ENCODE measurements around the gene PTPRB. TPM values are rescaled to one million over a fixed set of nuclear protein-coding genes. Genes with fewer than 3 reads are reported as not detected.
A peak's percentile ranks its signal among the peaks of the same experiment; 100 is the strongest.

Gene PTPRB
- total RNA-seq, 2 experiments from 2014 or later: not detected

DNA sequence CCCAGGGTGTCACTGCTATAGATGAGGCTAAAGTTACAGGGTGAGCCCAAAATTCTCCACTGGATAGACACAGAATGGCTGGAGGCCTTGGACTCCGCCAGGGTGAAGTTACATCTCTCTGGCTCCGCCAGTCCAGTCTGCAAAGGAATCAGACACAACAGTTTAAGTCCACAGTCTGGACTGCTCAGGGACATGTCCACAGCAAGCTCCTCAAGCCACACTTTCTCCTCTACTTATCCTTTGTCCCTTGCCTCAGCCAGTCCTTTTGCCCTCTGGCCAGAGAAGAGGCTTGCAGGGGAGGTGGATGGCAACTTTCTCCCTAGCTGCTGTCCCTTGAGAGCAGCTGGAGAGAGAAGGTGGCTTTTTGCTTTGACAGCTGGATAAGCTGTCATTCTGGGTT is 28.0 kb downstream of the PTPRB start:
- Mint-ChIP-seq H3K9me3 (ENCODE audit: insufficient read depth) (no peaks in the 10 kb centered on the region), H3K27me3 (ENCODE audit: low read depth) (peaks cover 31% of the 10 kb centered on the region)
- CTCF ChIA-PET: no interaction called here

DNA sequence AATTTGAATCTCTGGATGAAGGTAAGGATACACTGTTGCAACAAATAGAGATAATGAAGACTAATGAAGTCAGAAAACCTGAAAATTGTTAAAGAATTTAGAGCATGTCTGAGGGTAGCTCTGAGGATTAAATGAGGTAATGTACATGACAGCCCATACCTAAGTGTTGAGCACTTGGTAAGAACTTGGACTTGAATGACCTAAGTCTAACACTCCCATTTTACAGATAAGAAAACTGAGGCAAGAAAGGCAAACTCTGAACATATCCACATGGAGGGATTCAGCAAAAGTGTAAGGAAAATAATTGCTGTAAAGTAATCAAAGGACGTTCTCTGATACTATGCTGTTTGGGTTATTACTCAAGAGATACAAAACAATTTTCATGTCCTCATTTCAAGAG is 29.0 kb downstream of the PTPRB start:
- Mint-ChIP-seq H3K4me3 (no peak overlapping the region), H3K27me3 (ENCODE audit: low read depth) (peaks cover 31% of the 10 kb centered on the region), H3K27ac (no peak overlapping the region), H3K4me1 (ENCODE audit: low read depth) (peaks cover 3% of the 10 kb centered on the region), H3K36me3 (ENCODE audit: low read depth) (no peaks in the 10 kb centered on the region), H3K9me3 (ENCODE audit: insufficient read depth) (no peaks in the 10 kb centered on the region)
- CTCF ChIA-PET: no interaction called here
- POLR2A ChIA-PET: no interaction called here
- DNase-seq (no peak), ATAC-seq (no peak)

More for the DNA sequence above, 28.0 kb downstream of the PTPRB start:
- Mint-ChIP-seq H3K27ac (no peak overlapping the region), H3K4me3 (peak overlapping the region; percentile 32), H3K4me1 (ENCODE audit: low read depth) (peaks cover 3% of the 10 kb centered on the region), H3K36me3 (ENCODE audit: low read depth) (no peaks in the 10 kb centered on the region)
- POLR2A ChIA-PET: no interaction called here
- no peak for ATAC-seq
- no peak for DNase-seq

DNA sequence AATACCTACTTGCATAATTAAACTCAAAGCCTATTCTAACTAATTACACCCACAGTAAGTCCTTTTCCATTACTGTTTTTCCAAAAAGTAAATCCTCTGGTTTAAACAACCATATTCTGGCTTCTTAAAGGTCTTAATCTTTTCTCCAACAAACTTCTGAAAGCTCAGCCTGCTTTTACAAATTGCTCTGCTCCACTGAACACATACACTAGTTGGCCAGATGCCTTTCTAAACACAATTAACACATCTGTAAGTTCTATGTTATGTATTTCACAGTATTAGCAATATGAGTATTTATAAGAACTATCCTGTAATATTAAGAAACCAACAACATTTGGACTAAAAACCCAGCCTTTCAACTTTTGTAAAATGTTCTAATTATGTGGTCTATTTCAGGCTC is 30.1 kb downstream of the PTPRB start:
- H3K27ac Mint-ChIP-seq: no peak overlapping the region
- DNase-seq (no peak), ATAC-seq (no peak)
- POLR2A ChIA-PET: no interaction called here
- no peaks in the 10 kb centered on the region for H3K9me3 Mint-ChIP-seq (ENCODE audit: insufficient read depth)
- H3K4me3 Mint-ChIP-seq: no peak overlapping the region
- H3K4me1 Mint-ChIP-seq (ENCODE audit: low read depth): peaks cover 3% of the 10 kb centered on the region
- peaks cover 31% of the 10 kb centered on the region for H3K27me3 Mint-ChIP-seq (ENCODE audit: low read depth)
- no peaks in the 10 kb centered on the region for H3K36me3 Mint-ChIP-seq (ENCODE audit: low read depth)
- CTCF ChIA-PET: interaction anchor here (1.5 kb wide), 1 partner anchor 17 kb away, joined by 3 read pairs; no protein-coding TSS in a partner anchor

DNA sequence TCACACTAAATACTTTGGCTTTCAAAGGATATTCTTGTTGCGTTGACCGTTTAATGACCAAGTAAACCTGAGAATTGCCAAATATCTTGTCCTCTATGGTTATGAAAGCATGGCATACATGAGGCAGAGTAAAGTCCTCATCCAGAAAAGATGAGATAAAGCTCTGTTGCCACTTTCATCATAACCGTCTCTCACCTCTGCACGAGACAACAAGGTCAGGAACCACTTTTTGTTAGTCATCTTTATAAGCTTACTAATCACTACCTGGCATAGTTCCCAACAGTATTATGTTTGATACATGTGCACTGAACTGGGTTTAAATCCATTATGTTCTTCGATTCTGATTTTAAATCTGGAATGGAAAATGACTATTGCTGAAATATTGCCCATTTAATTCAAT is 31.3 kb downstream of the PTPRB start:
- Mint-ChIP-seq H3K4me1 (ENCODE audit: low read depth) (peaks cover 3% of the 10 kb centered on the region), H3K27me3 (ENCODE audit: low read depth) (peaks cover 24% of the 10 kb centered on the region), H3K4me3 (no peak overlapping the region), H3K9me3 (ENCODE audit: insufficient read depth) (no peaks in the 10 kb centered on the region), H3K27ac (no peak overlapping the region), H3K36me3 (ENCODE audit: low read depth) (no peaks in the 10 kb centered on the region)
- POLR2A ChIA-PET: no interaction called here
- CTCF ChIA-PET: interaction anchor here (1.5 kb wide), 1 partner anchor 16 kb away, joined by 3 read pairs; no protein-coding TSS in a partner anchor
- ATAC-seq: no peak
- DNase-seq: no peak

DNA sequence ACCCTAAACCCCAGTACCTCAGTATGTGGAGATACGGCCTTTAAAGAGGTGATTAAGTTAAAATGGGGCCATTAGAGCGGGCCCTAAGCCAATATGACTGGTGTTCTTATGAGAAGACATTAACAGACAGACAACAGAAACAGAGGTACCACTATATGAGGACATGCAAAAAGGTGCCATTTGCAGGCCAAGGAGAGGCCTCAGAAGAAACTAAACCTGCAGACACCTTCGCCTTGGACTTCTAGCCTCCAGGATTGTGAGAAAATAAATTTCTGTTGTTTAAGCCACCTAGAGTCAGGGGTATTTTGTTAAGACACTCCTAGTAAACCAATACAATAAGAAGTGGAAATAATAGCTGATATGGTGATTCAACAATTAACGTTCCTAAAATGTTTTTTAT is 32.6 kb downstream of the PTPRB start:
- Mint-ChIP-seq H3K27ac (no peak overlapping the region), H3K4me3 (no peak overlapping the region), H3K27me3 (ENCODE audit: low read depth) (peaks cover 17% of the 10 kb centered on the region), H3K4me1 (ENCODE audit: low read depth) (no peaks in the 10 kb centered on the region), H3K9me3 (ENCODE audit: insufficient read depth) (no peaks in the 10 kb centered on the region), H3K36me3 (ENCODE audit: low read depth) (no peaks in the 10 kb centered on the region)
- CTCF ChIA-PET: interaction anchor here (1.2 kb wide), 1 partner anchor 15 kb away, joined by 3 read pairs; no protein-coding TSS in a partner anchor
- no peak for ATAC-seq
- POLR2A ChIA-PET: no interaction called here
- no peak for DNase-seq

DNA sequence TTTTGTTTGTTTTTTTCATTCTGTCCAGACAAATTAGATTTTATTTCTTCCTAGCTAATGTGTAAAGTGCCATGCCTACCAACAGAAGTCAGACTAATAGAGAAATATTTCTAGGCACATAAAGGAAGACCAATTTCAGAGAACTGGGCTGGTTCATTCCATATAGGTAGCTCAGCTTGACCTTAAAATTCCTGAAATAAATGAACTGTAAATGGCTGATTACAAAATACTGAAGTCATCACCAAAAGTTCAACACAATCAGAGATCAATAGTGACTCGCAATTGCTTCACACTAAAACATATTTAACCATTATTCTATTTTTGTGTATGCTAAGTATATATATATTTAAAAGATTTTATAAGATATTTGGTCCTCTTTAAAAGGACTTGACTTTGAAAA is 34.2 kb downstream of the PTPRB start:
- H3K4me1 Mint-ChIP-seq (ENCODE audit: low read depth): no peaks in the 10 kb centered on the region
- no peak for ATAC-seq
- H3K27ac Mint-ChIP-seq: no peak overlapping the region
- DNase-seq: no peak
- CTCF ChIA-PET: no interaction called here
- POLR2A ChIA-PET: no interaction called here
- no peaks in the 10 kb centered on the region for H3K36me3 Mint-ChIP-seq (ENCODE audit: low read depth)
- peaks cover 5% of the 10 kb centered on the region for H3K27me3 Mint-ChIP-seq (ENCODE audit: low read depth)
- no peak overlapping the region for H3K4me3 Mint-ChIP-seq
- H3K9me3 Mint-ChIP-seq (ENCODE audit: insufficient read depth): no peaks in the 10 kb centered on the region

DNA sequence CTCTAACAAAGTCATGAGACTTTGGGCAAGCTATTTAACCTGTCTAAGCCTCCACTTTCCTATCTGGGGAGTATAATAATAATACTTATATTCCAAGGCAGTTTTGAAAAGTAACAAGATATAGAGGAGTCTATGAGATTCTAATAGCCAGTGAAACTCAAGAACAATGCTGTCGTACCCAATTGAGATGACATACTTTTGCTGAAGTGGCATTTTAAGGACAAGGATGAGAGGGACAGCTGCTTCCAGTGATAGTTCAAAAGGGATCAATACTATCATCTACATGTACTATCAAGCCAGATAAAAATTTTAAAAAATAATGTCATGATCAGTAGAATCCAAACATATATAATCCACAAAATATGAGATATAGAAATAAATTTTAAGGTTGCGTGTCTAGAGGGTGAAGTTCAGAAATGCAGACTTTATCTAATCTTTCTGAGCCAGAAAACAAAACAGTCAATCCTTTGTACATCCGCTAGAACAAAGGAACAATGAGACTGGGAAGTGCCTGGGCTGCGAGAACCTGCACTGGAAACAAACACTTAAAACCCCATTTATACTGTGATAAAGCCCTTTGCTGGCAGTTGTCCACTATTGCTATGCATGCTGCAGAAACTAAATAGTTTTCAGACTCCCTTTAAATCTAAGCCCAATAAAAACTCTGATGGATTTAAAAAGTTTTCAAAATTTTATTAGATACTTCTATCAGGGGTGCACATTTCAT is 38.6 kb downstream of the PTPRB start:
- H3K27me3 Mint-ChIP-seq (ENCODE audit: low read depth): no peaks in the 10 kb centered on the region
- POLR2A ChIA-PET: no interaction called here
- CTCF ChIA-PET: no interaction called here
- H3K4me1 Mint-ChIP-seq (ENCODE audit: low read depth): no peaks in the 10 kb centered on the region
- no peaks in the 10 kb centered on the region for H3K36me3 Mint-ChIP-seq (ENCODE audit: low read depth)
- no peaks in the 10 kb centered on the region for H3K9me3 Mint-ChIP-seq (ENCODE audit: insufficient read depth)
- ATAC-seq (no peak), DNase-seq (no peak)
- no peak overlapping the region for H3K4me3 Mint-ChIP-seq
- H3K27ac Mint-ChIP-seq: no peak overlapping the region

DNA sequence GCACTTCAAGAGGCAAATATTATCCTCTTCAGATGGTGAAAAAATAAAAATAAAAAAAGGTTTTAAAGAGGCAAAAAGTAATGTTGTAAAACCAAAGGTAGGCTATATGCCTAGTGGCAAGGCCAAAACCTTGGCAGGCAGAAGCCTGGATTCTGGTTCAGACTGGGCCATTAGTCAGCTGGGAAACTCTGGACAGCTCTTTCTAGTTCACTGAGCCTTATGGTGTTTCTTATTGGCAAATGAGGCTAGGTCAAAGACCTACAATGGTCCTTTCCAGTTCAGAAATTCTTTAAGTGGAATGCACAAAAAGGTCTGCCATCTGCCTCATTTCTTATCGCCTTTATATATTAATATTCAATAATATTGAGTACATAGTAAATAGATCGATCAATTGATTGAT is 44.6 kb downstream of the PTPRB start:
- no peak for ATAC-seq
- H3K9me3 Mint-ChIP-seq (ENCODE audit: insufficient read depth): no peaks in the 10 kb centered on the region
- H3K4me3 Mint-ChIP-seq: no peak overlapping the region
- H3K36me3 Mint-ChIP-seq (ENCODE audit: low read depth): no peaks in the 10 kb centered on the region
- CTCF ChIA-PET: no interaction called here
- H3K27me3 Mint-ChIP-seq (ENCODE audit: low read depth): peaks cover 3% of the 10 kb centered on the region
- POLR2A ChIA-PET: no interaction called here
- DNase-seq: no peak
- H3K4me1 Mint-ChIP-seq (ENCODE audit: low read depth): no peaks in the 10 kb centered on the region
- H3K27ac Mint-ChIP-seq: no peak overlapping the region

DNA sequence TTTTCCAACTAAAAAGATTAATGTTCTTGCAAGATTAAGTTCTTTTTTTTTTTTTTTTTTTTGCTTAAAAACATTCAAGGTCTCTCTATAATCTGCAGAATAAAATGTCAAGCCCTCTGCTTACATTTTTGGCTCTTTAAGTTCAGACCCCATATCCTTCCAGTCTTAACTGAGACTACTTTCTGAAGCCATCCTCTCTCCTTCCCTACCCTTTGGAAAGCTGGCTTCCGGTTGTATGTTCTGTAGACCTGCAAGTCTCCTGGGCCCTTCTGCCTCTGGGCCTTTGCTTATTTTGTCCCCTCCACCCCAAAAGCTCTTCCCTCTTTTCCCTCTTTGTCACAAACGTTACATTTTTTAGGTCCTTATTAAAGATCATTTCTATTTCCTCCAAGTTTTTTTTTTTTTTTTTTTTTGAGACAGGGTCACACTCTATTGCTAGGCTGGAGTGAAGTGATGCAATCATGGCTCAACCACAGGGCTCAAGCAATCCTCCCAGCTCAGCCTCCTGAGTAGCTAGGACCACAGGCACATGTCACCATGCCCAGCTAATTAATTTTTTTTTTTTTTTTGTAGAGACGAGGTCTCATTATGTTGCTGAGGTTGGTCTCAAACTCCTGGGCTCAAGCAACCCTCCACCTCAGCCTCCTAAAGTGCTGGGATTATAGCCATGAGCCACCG is 46.5 kb downstream of the PTPRB start:
- peaks cover 7% of the 10 kb centered on the region for H3K27me3 Mint-ChIP-seq (ENCODE audit: low read depth)
- H3K4me1 Mint-ChIP-seq (ENCODE audit: low read depth): no peaks in the 10 kb centered on the region
- POLR2A ChIA-PET: no interaction called here
- CTCF ChIA-PET: interaction anchor here (0.6 to 2.2 kb wide), 9 partner anchors 10 to 687 kb away, joined by 3 to 6 read pairs (median 3); no protein-coding TSS in a partner anchor
- no peaks in the 10 kb centered on the region for H3K9me3 Mint-ChIP-seq (ENCODE audit: insufficient read depth)
- ATAC-seq (no peak), DNase-seq (no peak)
- H3K4me3 Mint-ChIP-seq: no peak overlapping the region
- H3K27ac Mint-ChIP-seq: no peak overlapping the region
- H3K36me3 Mint-ChIP-seq (ENCODE audit: low read depth): no peaks in the 10 kb centered on the region

DNA sequence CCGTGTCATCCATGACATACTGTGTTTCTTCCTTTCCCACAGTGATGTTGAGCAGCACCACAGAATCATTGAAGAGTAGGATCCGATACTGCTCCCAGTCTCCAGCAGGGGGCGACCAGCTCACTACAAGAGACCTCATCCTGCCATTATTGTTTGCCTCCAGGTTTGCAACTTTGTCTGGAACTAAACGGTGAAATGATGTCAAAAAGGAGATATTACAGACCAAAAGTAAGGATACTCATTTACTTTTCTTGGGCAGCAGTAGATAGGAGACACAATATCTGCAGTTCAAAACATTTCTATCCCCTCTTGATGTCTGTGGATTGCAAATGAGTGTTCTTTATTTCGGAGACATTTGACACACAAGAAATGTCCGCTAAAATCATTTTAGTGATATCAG is 47.2 kb downstream of the PTPRB start:
- H3K4me1 Mint-ChIP-seq (ENCODE audit: low read depth): no peaks in the 10 kb centered on the region
- H3K9me3 Mint-ChIP-seq (ENCODE audit: insufficient read depth): no peaks in the 10 kb centered on the region
- ChIA-PET CTCF (interaction anchor here (0.6 to 2.2 kb wide), 9 partner anchors 10 to 687 kb away, joined by 3 to 6 read pairs (median 3); no protein-coding TSS in a partner anchor), POLR2A (no interaction called here)
- peak; percentile 60 for ATAC-seq
- peak; percentile 72 for DNase-seq
- peaks cover 7% of the 10 kb centered on the region for H3K27me3 Mint-ChIP-seq (ENCODE audit: low read depth)
- no peak overlapping the region for H3K4me3 Mint-ChIP-seq
- no peak overlapping the region for H3K27ac Mint-ChIP-seq
- H3K36me3 Mint-ChIP-seq (ENCODE audit: low read depth): no peaks in the 10 kb centered on the region

DNA sequence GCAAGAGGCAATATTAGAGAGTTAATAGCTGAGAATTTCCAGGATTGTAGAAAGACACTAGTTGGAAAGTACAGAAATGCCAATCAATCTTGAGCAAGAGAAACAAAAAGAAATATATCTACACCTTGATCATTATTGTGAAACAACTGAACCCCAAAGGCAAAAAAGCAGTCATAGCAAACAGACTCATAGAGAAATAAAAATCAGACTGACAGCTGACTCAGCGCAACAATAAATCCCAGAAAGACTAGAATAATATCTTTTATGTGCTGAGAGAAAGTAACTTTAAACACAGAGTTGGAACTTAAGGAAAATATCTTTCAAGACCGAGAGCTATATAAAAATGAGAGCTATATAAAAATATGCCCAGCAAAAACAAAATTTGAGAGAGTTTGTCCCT is 52.9 kb downstream of the PTPRB start:
- Mint-ChIP-seq H3K4me1 (ENCODE audit: low read depth) (no peaks in the 10 kb centered on the region), H3K4me3 (no peak overlapping the region), H3K9me3 (ENCODE audit: insufficient read depth) (no peaks in the 10 kb centered on the region), H3K27ac (no peak overlapping the region), H3K36me3 (ENCODE audit: low read depth) (no peaks in the 10 kb centered on the region), H3K27me3 (ENCODE audit: low read depth) (peaks cover 12% of the 10 kb centered on the region)
- DNase-seq (no peak), ATAC-seq (no peak)
- ChIA-PET POLR2A (no interaction called here), CTCF (no interaction called here)

DNA sequence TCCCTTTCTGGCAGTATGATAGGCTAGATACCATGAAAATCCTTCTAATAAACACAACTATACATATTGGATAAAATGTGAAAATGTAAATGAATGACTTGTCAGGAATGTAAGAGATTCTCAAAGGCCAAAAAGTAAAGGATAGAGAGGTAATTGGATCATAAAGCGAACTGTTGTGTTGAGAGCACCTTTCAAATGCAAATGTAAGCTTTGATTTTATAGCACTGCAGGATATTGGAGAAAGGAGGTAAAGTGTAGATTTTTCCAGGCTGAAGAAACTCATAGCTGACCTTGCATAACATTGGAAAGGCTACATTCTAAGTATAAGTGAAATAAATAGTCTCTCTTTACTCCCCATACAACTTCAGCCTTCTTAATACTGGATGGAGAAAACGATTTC is 54.0 kb downstream of the PTPRB start:
- peaks cover 12% of the 10 kb centered on the region for H3K27me3 Mint-ChIP-seq (ENCODE audit: low read depth)
- POLR2A ChIA-PET: no interaction called here
- H3K27ac Mint-ChIP-seq: no peak overlapping the region
- ATAC-seq (no peak), DNase-seq (no peak)
- CTCF ChIA-PET: no interaction called here
- H3K4me3 Mint-ChIP-seq: no peak overlapping the region
- no peaks in the 10 kb centered on the region for H3K36me3 Mint-ChIP-seq (ENCODE audit: low read depth)
- H3K9me3 Mint-ChIP-seq (ENCODE audit: insufficient read depth): no peaks in the 10 kb centered on the region
- H3K4me1 Mint-ChIP-seq (ENCODE audit: low read depth): no peaks in the 10 kb centered on the region

Data from activated CD8-positive, alpha-beta T cell treated with anti-CD3 and anti-CD28 coated beads, Interleukin-2, amount 10 ng/mL, durations not matched to agents 7 days and 5 days (primary cell).